HepG2 (cell line): ENCODE measurements around the gene OVAAL. TPM values are rescaled to one million over a fixed set of nuclear protein-coding genes. Genes with fewer than 3 reads are reported as not detected.

Experiments
- ATF1 ChIP-seq: IDR thresholded peaks from 2 replicates; pipeline ENCODE4 v1.6.1; 2016; ENCODE audit warnings: mild to moderate bottlenecking, control low read depth
- CEBPG ChIP-seq: IDR thresholded peaks from 2 replicates; pipeline ENCODE4 v1.6.1; 2016
- EP300 ChIP-seq, 3 experiments: sonication (generic) in 1 of 3; formaldehyde crosslinking in 1 of 3; IDR thresholded peaks; 2 replicates each; pipeline versions ENCODE4 v1.5.1 to v1.6.1; 2011 to 2020; ENCODE audit warnings: low read depth in 2 of 3, low read length in 2 of 3, borderline replicate concordance in 1 of 3, improper control_type of control experiment in 1 of 3, mild to moderate bottlenecking in 1 of 3, missing genetic modification reagents in 1 of 3, moderate library complexity in 1 of 3
- FOXO1 ChIP-seq: sonication (generic); formaldehyde crosslinking; IDR thresholded peaks from 2 replicates; pipeline ENCODE4 v1.4.0; 2020; ENCODE audit warnings: missing genetic modification reagents
- HCFC1 ChIP-seq: fragments of 150-350 bp; IDR thresholded peaks from 2 replicates; pipeline ENCODE4 v1.6.1; 2014; ENCODE audit warnings: low read depth, low read length
- HDAC2 ChIP-seq: sonication (generic); formaldehyde crosslinking; IDR thresholded peaks from 2 replicates; pipeline ENCODE4 v1.4.0; 2020; ENCODE audit warnings: missing genetic modification reagents
- HNRNPL ChIP-seq: fragments of 200-400 bp; formaldehyde crosslinking; IDR thresholded peaks from 2 replicates; pipeline ENCODE4 v1.6.1; 2017; ENCODE audit warnings: mild to moderate bottlenecking, low read depth, low read length
- MAF1 ChIP-seq: sonication (generic); formaldehyde crosslinking; IDR thresholded peaks from 2 replicates; pipeline ENCODE4 v1.5.0; 2020; ENCODE audit warnings: missing genetic modification reagents, borderline replicate concordance
- MAFF ChIP-seq: IDR thresholded peaks from 2 replicates; pipeline ENCODE4 v1.6.1; 2011; ENCODE audit warnings: low read depth, low read length, improper control_type of control experiment
- NFE2 ChIP-seq: sonication (generic); formaldehyde crosslinking; IDR thresholded peaks from 2 replicates; pipeline ENCODE4 v1.4.0; 2020; ENCODE audit warnings: missing genetic modification reagents
- NFE2L2 ChIP-seq: fragments of 150-350 bp; IDR thresholded peaks from 2 replicates; pipeline ENCODE4 v1.6.1; 2014; ENCODE audit warnings: low read length
- RXRA ChIP-seq: sonication (generic); formaldehyde crosslinking; IDR thresholded peaks from 2 replicates; pipeline ENCODE4 v1.5.1; 2020; ENCODE audit warnings: missing genetic modification reagents
- SAP130 ChIP-seq: IDR thresholded peaks from 2 replicates; pipeline ENCODE4 v1.6.1; 2016; ENCODE audit warnings: low read depth
- SIN3B ChIP-seq: fragments of 150-350 bp; IDR thresholded peaks from 2 replicates; pipeline ENCODE4 v1.6.1; 2014; ENCODE audit warnings: low read length
- SOX5 ChIP-seq: IDR thresholded peaks from 2 replicates; pipeline ENCODE4 v1.6.1; 2016; ENCODE audit warnings: borderline replicate concordance
- SOX6 ChIP-seq, 2 experiments: fragments of 450-650 bp in 1 of 2; sonication (generic) in 1 of 2; formaldehyde crosslinking in 1 of 2; IDR thresholded peaks; 2 replicates each; pipeline versions ENCODE4 v1.4.0 to v1.6.1; 2017 to 2020; ENCODE audit warnings: antibody characterized with exemption in 1 of 2, mild to moderate bottlenecking in 1 of 2, missing genetic modification reagents in 1 of 2
- SP4 ChIP-seq: sonication (generic); formaldehyde crosslinking; IDR thresholded peaks from 2 replicates; pipeline ENCODE4 v1.8.1; 2023; ENCODE audit warnings: mild to moderate bottlenecking, missing genetic modification reagents
- ZFP91 ChIP-seq: sonication (generic); formaldehyde crosslinking; IDR thresholded peaks from 2 replicates; pipeline ENCODE4 v1.9.0; 2022; ENCODE audit warnings: missing genetic modification reagents, mild to moderate bottlenecking, borderline replicate concordance
- ZNF276 ChIP-seq: sonication (generic); formaldehyde crosslinking; IDR thresholded peaks from 2 replicates; pipeline ENCODE4 v1.4.0; 2020; ENCODE audit warnings: mild to moderate bottlenecking, low read depth, missing genetic modification reagents
- ZNF614 ChIP-seq: IDR thresholded peaks from 2 replicates; pipeline ENCODE4 v1.6.1; 2018; ENCODE audit warnings: missing biosample characterization, missing genetic modification reagents, inconsistent platforms, borderline replicate concordance
- ZNF776 ChIP-seq: sonication (generic); formaldehyde crosslinking; IDR thresholded peaks from 2 replicates; pipeline ENCODE4 v1.4.0; 2020; ENCODE audit warnings: mild to moderate bottlenecking, missing genetic modification reagents
- ZNF878 ChIP-seq: sonication (generic); formaldehyde crosslinking; IDR thresholded peaks from 2 replicates; pipeline ENCODE4 v1.8.1; 2023; ENCODE audit warnings: mild to moderate bottlenecking, missing genetic modification reagents, moderate library complexity
- polyA plus RNA-seq, 8 experiments: library from polyadenylated mRNA; depleted of rRNA in 3 of 8; stranded (reverse) in 7 of 8; unstranded in 1 of 8; fragments of >200 nt; fragmentation: Illumina TruSeq in 4 of 8; extraction: Trizol in 4 of 8; gene quantifications; 2 replicates each; pipeline versions ENCODE4 v1.2.1 to v1.2.3, GENCODE V29; 2011 to 2016; ENCODE audit warnings: low read depth in 4 of 8, missing spikeins in 1 of 8, mixed read lengths in 1 of 8; ENCODE audit not compliant: insufficient read depth in 1 of 8
- total RNA-seq, 5 experiments: library from RNA; depleted of rRNA; stranded (reverse); fragments of >200 nt; fragmentation: Illumina TruSeq; extraction: Trizol; gene quantifications; 2 replicates each; pipeline ENCODE4 v1.2.3, GENCODE V29; 2016; ENCODE audit warnings: low read depth in 1 of 5
- TF ChIP-seq, protein P1 (sequence below): sonication (generic); formaldehyde crosslinking; IDR thresholded peaks from 2 replicates; pipeline ENCODE4 v1.4.0; 2020; ENCODE audit warnings: missing genetic modification reagents, mild to moderate bottlenecking, borderline replicate concordance
- TF ChIP-seq, protein P2 (sequence below): IDR thresholded peaks from 2 replicates; pipeline ENCODE4 v1.6.1; 2016; ENCODE audit warnings: missing biosample characterization, missing genetic modification reagents, low read depth

Gene OVAAL
- total and polyA plus RNA-seq, 2 of the 13 experiments (the other 11 are each of a cell fraction or from before 2014, with no cell fraction given): 0.04 TPM; not detected in 1

GRCh38 chr1:180586671-180587155, 27.9 kb downstream of the OVAAL start (continued):
- peak in 1 of 2 experiments; percentile 71; a peak in 2 of 4 replicates for TF ChIP-seq EP300 (IDR thresholded peaks at IDR 0.05; ENCODE audit: low read depth in 2 of 2, low read length in 2 of 2)
- peak; percentile 49; the same call in 1 of the 2 replicates for TF ChIP-seq EP300 (CRISPR knock-in tag; IDR thresholded peaks at IDR 0.05; ENCODE audit: borderline replicate concordance)
- TF ChIP-seq ZNF776 (CRISPR knock-in tag): no peak
- TF ChIP-seq FOXO1 (CRISPR knock-in tag): no peak
- TF ChIP-seq RXRA (CRISPR knock-in tag): peak; percentile 80
- TF ChIP-seq, protein P1, sequence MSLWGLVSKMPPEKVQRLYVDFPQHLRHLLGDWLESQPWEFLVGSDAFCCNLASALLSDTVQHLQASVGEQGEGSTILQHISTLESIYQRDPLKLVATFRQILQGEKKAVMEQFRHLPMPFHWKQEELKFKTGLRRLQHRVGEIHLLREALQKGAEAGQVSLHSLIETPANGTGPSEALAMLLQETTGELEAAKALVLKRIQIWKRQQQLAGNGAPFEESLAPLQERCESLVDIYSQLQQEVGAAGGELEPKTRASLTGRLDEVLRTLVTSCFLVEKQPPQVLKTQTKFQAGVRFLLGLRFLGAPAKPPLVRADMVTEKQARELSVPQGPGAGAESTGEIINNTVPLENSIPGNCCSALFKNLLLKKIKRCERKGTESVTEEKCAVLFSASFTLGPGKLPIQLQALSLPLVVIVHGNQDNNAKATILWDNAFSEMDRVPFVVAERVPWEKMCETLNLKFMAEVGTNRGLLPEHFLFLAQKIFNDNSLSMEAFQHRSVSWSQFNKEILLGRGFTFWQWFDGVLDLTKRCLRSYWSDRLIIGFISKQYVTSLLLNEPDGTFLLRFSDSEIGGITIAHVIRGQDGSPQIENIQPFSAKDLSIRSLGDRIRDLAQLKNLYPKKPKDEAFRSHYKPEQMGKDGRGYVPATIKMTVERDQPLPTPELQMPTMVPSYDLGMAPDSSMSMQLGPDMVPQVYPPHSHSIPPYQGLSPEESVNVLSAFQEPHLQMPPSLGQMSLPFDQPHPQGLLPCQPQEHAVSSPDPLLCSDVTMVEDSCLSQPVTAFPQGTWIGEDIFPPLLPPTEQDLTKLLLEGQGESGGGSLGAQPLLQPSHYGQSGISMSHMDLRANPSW (CRISPR knock-in tag): no peak
- TF ChIP-seq SOX5 (CRISPR knock-in tag): peak; percentile 52; the same call in 1 of the 2 replicates
- TF ChIP-seq NFE2L2: 0 out of 2 replicates have a peak, but pooled peaks have one; percentile 13
- TF ChIP-seq, protein P2, sequence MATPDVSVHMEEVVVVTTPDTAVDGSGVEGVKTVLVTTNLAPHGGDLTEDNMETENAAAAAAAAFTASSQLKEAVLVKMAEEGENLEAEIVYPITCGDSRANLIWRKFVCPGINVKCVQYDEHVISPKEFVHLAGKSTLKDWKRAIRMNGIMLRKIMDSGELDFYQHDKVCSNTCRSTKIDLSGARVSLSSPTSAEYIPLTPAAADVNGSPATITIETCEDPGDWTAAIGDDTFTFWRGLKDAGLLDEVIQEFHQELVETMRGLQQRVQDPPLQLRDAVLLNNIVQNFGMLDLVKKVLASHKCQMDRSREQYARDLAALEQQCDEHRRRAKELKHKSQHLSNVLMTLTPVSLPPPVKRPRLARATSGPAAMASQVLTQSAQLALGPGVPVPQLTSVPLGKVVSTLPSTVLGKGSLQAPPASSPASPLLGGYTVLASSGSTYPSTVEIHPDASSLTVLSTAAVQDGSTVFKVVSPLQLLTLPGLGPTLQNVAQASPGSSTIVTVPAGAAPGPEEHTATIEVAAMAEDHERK (CRISPR knock-in tag): no peak
- TF ChIP-seq HNRNPL: no peak
- no peak for TF ChIP-seq MAF1 (CRISPR knock-in tag)
- TF ChIP-seq ZNF614: no peak
- no peak; the same call in 1 of the 2 replicates for TF ChIP-seq ZFP91 (CRISPR knock-in tag)
- TF ChIP-seq SIN3B: no peak
- TF ChIP-seq NFE2 (CRISPR knock-in tag): no peak
- TF ChIP-seq ZNF276 (CRISPR knock-in tag): no peak
- 0 out of 2 replicates have a peak, but pooled peaks have one; percentile 23 for TF ChIP-seq SAP130 (CRISPR knock-in tag)
- peak; percentile 75 for TF ChIP-seq CEBPG (CRISPR knock-in tag)
- no peak for TF ChIP-seq SOX6 (IDR thresholded peaks at IDR 0.05)
- peak; percentile 91 for TF ChIP-seq SOX6 (CRISPR knock-in tag; IDR thresholded peaks at IDR 0.05)
- TF ChIP-seq HDAC2 (CRISPR knock-in tag): peak; percentile 48; the same call in 1 of the 2 replicates
- no peak for TF ChIP-seq ZNF878 (CRISPR knock-in tag)
- TF ChIP-seq SP4 (CRISPR knock-in tag): no peak
- no peak for TF ChIP-seq ATF1 (CRISPR knock-in tag)
- TF ChIP-seq MAFF: no peak
- no peak for TF ChIP-seq HCFC1
